ENCODE measurements around the gene ZNF81.
A peak's percentile ranks its signal among the peaks of the same experiment; 100 is the strongest.

Gene ZNF81

GRCh38 chrX:47838361-47838760 lies 1.7 kb downstream of the ZNF81 start:
- no peak for TF ChIP-seq CTCF (IDR thresholded peaks at IDR 0.05)

- no peak for TF ChIP-seq CTCF (IDR thresholded peaks at IDR 0.05)
Observed at GRCh38 chrX:47840111-47840510, 3.4 kb downstream of the ZNF81 start.

- no peak for TF ChIP-seq CTCF (IDR thresholded peaks at IDR 0.05)
Observed at GRCh38 chrX:47843363-47843762, 6.7 kb downstream of the ZNF81 start.

- TF ChIP-seq CTCF (IDR thresholded peaks at IDR 0.05) = no peak
Observed at GRCh38 chrX:47844117-47844516, 7.4 kb downstream of the ZNF81 start.

GRCh38 chrX:47846040-47846439 lies 9.3 kb downstream of the ZNF81 start:
- TF ChIP-seq CTCF (IDR thresholded peaks at IDR 0.05) = no peak

- TF ChIP-seq CTCF (IDR thresholded peaks at IDR 0.05) = no peak
Observed at GRCh38 chrX:47849778-47850177, 13.1 kb downstream of the ZNF81 start.

- no peak for TF ChIP-seq CTCF (IDR thresholded peaks at IDR 0.05)
Observed at GRCh38 chrX:47850901-47851300, 14.2 kb downstream of the ZNF81 start.

- peak; percentile 41; the same call in 1 of the 2 replicates for TF ChIP-seq CTCF (IDR thresholded peaks at IDR 0.05)
Observed at GRCh38 chrX:47854474-47854873, 17.8 kb downstream of the ZNF81 start.
